Uterine smooth muscle cell (primary cell): ENCODE data around the gene PRKACB. TPM values are rescaled to one million over a fixed set of nuclear protein-coding genes. Genes with fewer than 3 reads are reported as not detected.

Experiments
- total RNA-seq: library from RNA; depleted of rRNA; stranded (reverse); fragments of >200 nt; gene quantifications from 2 replicates; pipeline ENCODE4 v1.2.3, GENCODE V29; 2014

PRKACB gene
- total RNA-seq, result 17.9 and 21.2 TPM in 2 replicates

DNA sequence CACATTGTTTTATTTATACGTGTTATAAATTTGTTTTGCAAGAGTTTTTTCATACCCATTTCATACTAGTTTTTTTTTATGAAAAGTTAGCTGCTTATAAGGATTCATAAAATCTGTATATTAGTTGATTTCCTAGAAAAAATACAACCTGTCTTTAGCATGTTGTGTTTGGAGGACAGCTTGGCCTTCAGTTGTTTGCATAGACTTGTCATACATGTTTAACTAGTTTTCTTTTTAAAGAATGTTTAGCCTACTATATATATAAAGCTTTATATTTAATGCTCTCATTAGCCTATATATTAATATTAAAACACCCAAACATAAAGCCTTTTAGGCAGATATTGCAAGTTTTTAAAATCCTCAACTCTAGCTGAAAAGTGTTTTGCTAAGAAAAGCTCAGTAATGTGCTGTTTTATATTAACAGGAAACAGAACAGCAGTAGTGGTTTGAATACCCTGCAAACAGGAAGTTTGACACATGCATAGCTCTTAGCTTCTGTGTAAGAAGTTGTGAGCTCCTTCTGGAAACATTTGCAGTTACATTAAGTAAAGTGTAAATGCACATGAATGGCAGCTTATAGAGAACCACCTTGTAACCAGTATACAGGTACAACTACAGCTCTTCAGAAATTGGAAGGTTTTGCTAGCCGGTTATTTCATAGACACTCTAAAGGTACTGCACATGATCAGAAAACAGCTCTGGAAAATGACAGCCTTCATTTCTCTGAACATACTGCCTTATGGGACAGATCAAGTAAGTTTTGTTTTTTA, at the start of gene PRKACB:
Gene PRKACB, plus strand, starts transcription at position 476 of the 770 bp plus-strand sequence. Its CDS starts 91 bp downstream, at position 567.

Other genes starting within 250 kb of the PRKACB start
- 20.7 and 20.9 TPM in 2 replicates for gene TTLL7, start 145.1 kb upstream of the PRKACB start, total RNA-seq
- gene SAMD13, start 157.4 kb downstream of the PRKACB start, total RNA-seq, result 0.25 and 0.77 TPM in 2 replicates